Sciatic nerve (tissue), 2 donors: Measurements from ENCODE around the gene AHNAK2. TPM values are rescaled to one million over a fixed set of nuclear protein-coding genes. Genes with fewer than 3 reads are reported as not detected.
A peak's percentile ranks its signal among the peaks of the same experiment; 100 is the strongest.
"Not testable (repeated sequence)": the region's sequence is repeated elsewhere in the genome, so short reads cannot be mapped to it uniquely, and the experiment has no call there.

Experiments
- ATAC-seq: fragments of 200-7000 bp; cut with Tn5 transposase; one replicate; pipeline ENCODE4 v1.9.1; 2020; ENCODE audit warnings: mild to moderate bottlenecking, moderate library complexity
- DNase-seq: peaks from one replicate; pipeline ENCODE4 v3.0.0-alpha.2; 2020; ENCODE audit warnings: low spot score
- intact Hi-C: fragments of 100-400 bp; cut with DNase I; formaldehyde crosslinking; loops from one replicate; pipeline ENCODE4 v1.14.2; 2022
- total RNA-seq: library from RNA; stranded (reverse); fragmentation: NEBNext Ultra II Directional; extraction: Animal tissue kit (Norgen Biotek cat#: 25700); gene quantifications from one replicate; pipeline ENCODE4 v1.2.1, GENCODE V29; 2021
- donor health status: DM: no; HTN: no; CAD: no.
- donor health status: DM: no; HTN: no; CAD: no.

The AHNAK2 gene
- 77.7 TPM for total RNA-seq

GRCh38 chr14:104977681-104978653 is at the start of gene AHNAK2:
AHNAK2 (minus strand) TSS chr14:104978374; CDS start chr14:104978237, 137 bp downstream.
- intact Hi-C loops = loop anchor here (2.0 kb wide), 1 partner anchor 43 kb away; the partner anchor contains the start of gene CDCA4
- ATAC-seq (peak; percentile 49), DNase-seq (peak; percentile 75)

- ATAC-seq, intact Hi-C loops: not testable (repeated sequence)
Measured at GRCh38 chr14:105027718-105028117, 49.5 kb upstream of the AHNAK2 start.

DNA sequence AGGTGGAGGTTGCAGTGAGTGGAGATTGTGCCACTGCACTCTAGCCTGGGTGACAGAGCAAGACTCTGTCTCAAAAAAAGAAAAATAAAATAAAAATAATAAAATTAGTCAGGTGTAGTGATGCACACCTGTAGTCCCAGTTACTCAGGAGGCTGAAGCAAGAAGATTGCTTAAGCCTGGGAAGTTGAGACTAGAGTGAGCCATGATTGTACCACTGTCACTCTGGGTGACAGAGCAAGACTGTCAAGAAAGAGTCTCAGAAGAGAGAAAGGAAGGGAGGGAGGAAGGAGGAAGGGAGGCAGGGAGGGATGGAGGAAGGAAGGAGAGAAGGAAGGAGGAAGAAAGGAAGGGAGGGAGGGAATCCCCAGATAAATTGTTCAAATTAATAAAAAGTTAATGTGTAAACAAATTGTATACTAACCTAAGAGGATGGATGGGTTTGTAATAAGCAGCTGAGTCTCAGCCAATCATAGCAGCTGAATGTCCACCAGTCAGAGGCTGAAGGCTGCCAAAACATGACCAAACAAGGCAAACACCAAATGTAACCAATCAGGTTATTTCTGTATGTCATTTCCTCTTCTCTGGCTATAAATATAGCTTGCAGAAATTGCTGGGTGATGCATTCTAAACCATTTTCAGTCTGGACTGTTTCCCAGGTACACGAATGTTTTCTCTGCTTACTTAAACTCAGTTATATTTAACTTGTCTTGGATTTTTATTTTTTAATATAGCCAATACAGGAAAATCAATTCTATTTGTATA is 48.8 kb upstream of the AHNAK2 start:
- no peak for ATAC-seq
- intact Hi-C loops = no loop called here

More at GRCh38 chr14:105027718-105028117, 49.5 kb upstream of the AHNAK2 start:
- not testable (repeated sequence) for DNase-seq

DNA sequence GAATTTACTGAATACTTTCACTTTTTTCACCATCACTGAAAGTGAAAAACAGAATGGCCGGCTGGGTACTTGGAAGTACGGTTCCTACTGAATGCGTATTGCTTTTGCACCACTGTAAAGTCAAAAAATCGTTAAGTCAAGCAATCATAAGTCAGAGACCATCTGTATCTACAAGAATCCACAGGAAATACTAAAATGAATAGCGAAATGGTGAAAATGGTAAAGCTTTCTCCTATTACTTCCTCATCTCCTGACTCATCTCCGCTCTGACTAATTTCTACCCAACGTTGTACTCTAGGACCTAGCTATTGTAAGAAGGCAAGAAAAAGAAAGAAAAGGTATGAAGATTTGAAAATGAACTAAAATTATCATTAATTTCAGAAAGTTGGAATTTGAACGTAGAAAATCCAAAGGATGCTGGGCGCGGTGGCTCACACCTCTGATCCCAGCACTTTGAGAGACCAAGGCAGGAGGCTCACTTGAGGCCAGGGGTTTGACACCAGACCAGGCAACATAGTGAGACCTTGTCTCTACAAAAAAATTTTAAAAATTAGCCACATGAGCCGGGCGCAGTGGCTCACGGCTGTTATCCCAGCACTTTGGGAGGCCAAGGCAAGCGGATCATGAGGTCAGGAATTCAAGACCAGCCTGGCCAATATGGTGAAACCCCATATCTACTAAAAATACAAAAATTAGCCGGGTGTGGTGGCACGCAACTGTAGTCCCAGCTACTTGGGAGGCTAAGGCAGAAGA is 48.0 kb upstream of the AHNAK2 start:
- DNase-seq (no peak), ATAC-seq (no peak)
- intact Hi-C loops = no loop called here

More for the DNA sequence above, 48.8 kb upstream of the AHNAK2 start:
- DNase-seq = no peak

GRCh38 chr14:105025429-105025828 is 47.3 kb upstream of the AHNAK2 start:
- ATAC-seq = no peak
- intact Hi-C loops = no loop called here
- no peak for DNase-seq

DNA sequence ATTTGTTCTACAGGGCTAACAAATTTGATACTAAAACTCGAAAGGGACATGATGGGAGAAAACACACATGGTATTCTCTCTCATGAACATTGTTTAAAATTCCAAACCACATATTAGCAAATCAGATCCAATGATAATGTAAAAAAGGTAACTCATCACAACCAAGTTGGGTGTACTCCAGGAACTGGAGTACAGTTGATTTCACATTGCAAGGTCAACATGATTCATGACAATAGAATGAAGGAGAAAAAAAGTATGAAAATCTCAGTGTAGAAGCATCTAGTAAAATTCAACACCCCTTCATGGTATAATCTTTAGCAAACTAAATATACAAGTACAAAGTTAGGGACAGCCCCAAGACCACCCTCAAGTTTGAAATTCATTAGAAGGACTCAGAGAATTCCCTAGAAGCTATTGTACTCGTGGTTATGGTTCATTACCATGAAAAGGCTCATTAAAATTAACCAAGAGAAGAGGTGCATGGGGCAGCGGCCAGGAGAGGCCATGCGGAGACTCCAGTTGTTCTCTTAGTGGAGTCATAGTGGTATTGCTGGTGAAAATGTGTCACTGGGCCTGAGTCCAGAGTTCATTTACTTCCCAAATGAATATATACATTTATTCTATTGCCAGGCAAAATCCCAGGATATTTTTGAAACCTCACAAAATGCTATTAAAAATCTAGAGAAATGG is 45.8 kb upstream of the AHNAK2 start:
- DNase-seq = no peak
- intact Hi-C loops = no loop called here
- ATAC-seq = no peak

DNA sequence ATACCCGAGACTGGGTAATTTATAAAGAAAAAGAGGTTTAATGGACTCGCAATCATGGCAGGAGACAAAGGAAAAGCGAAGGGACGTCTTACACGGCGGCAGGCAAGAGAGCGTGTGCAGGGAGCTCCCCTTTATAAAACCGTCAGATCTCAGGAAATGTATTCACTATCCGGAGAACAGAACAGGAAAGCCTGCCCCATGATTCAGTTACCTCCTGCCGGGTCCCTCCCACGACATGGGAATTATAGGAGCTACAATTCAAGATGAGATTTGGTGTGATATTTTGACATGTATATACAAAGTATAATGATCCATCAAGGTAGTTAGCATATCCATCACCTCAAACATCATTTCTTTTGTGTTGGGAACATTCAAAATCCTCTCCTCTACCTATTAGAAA is 45.0 kb upstream of the AHNAK2 start:
- no peak for DNase-seq
- intact Hi-C loops = no loop called here
- ATAC-seq = no peak

DNA sequence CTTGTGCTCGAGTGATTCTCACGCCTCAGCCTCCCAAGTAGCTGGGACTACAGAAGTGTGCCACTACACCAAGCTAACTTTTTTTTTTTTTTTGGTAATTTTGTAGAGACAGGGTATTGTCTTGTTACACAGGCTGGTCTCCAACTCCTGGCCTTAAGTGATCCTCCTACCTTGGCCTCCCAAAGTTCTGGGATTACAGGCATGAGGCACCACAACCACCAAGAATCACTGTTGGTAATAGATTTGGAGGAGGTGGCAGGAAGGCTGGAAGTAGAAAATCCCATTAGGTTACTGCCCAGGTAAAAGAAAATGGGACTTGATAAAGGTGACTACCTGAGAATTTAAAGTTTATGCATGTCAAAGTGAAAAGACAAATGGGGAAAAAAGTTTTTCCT is 44.1 kb upstream of the AHNAK2 start:
- intact Hi-C loops = no loop called here
- DNase-seq (no peak), ATAC-seq (no peak)

DNA sequence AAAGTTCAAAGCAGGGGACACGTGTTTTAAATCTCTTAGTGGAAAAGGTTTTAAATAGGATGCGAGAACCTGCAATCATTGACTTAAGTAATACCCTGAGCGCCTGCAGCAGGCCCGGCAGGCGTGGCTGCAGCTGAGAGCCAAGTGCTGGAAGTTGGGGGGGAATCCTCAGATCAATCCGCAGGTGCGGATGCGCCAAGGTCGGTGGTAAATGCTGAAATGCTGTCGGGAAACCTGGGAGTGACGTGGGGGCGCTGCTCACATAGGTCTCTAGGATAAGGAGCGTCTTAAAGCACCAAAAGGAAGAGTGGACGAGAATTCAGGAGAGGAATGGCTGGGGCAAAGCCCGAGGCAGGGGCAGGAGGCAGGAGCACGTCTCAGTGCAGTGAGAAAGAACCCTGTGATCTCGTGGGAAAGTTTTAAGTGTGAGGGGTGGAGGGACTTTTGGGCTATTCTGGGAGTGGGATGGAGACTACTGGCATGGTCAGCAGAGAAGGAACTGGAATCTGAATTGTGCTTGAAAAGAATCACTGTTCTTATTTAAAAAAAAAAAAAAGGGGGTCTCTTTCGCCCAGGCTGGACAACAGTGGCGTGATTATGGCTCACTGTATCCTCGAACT is 43.6 kb upstream of the AHNAK2 start:
- peak; percentile 67 for DNase-seq
- intact Hi-C loops = loop anchor here (2.0 kb wide), 1 partner anchor 43 kb away; the partner anchor contains the start of gene AHNAK2
- ATAC-seq = peak; percentile 18

GRCh38 chr14:105020815-105021655 is 42.9 kb upstream of the AHNAK2 start, which contains the start of gene CDCA4:
CDCA4 (minus strand) TSS chr14:105021083; CDS start chr14:105011929, 9,154 bp downstream.
- DNase-seq (peak; percentile 97), ATAC-seq (peak; percentile 98)
- intact Hi-C loops = loop anchor here (2.0 kb wide), 1 partner anchor 42 kb away; the partner anchor contains the start of gene AHNAK2

GRCh38 chr14:105019861-105020814 is 42.0 kb upstream of the AHNAK2 start:
- intact Hi-C loops = loop anchor here (2.0 kb wide), 1 partner anchor 41 kb away; the partner anchor contains the start of gene AHNAK2
- DNase-seq (peak; percentile 69), ATAC-seq (no peak)

GRCh38 chr14:105018414-105018813 is 40.2 kb upstream of the AHNAK2 start:
- no peak for ATAC-seq
- intact Hi-C loops = no loop called here
- no peak for DNase-seq

DNA sequence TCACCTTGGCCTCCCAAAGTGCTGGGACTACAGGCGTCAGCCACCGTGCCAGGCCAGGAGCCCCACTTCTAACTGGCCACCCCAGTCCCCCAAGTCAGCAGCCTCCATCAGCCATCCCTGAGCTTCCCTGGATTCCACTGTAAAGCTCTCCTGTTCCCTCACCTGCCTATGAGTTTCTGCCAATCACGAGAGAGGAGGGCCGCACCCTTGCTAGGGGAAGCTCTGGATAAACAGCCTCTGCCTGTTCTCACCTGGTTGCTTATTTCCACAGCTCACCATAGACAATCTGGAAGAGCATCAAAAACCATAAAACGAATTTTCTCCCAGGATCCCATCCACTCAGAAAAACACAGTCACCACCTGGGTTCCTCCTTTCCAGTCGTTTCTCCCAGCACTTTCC is 37.7 kb upstream of the AHNAK2 start:
- no peak for ATAC-seq
- no peak for DNase-seq
- intact Hi-C loops = no loop called here

DNA sequence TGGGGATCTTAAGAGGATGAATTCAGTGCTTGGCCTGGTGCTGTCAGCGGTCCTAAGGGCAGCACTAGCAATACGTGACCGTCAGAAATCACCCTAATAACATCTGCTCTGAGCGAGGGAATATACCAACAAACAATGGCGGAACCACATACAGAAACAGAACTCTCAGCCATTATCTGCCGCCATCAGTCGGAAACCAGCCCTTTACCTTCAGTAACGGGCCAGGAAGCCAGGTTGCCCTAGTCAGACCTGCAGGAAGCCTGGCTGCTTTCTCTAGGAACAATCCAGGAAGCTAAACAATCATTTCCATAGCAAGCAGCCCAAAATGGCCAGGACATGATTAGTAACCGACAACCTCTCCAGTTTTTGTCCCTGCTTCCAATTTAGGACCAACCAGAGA is 37.1 kb upstream of the AHNAK2 start:
- DNase-seq (no peak), ATAC-seq (no peak)
- intact Hi-C loops = no loop called here

GRCh38 chr14:105014631-105015030 is 36.5 kb upstream of the AHNAK2 start:
- DNase-seq (no peak), ATAC-seq (no peak)
- intact Hi-C loops = no loop called here

DNA sequence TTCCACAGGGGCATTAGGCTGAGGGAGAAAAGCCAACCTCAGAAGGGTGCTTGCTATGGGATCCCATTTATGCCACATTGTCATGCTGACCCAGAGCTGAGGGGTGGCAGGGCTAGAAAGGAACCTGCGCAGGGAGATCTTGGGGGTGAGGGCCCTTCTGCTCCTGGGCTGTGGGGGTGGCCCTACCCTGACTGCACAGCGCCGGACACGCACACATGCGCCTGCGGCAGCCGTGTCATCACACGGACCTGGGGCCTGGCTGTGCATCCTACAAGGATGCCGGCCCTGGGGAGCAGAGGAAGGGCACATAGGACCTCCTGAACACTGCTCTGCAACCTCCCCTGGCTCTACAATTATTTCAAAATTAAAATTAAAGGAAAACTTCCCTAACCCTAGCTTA is 35.9 kb upstream of the AHNAK2 start:
- DNase-seq = no peak
- no peak for ATAC-seq
- intact Hi-C loops = no loop called here
